Mucosa of gallbladder (tissue), 1 donor: Measurements from ENCODE around the gene NDUFS7. TPM values are rescaled to one million over a fixed set of nuclear protein-coding genes. Genes with fewer than 3 reads are reported as not detected.

Source experiments
- DNase-seq: peaks from one replicate; pipeline ENCODE4 v3.0.0-alpha.2; 2020; ENCODE audit warnings: low spot score
- total RNA-seq: library from RNA; stranded (reverse); gene quantifications from one replicate; pipeline ENCODE4 v1.2.1, GENCODE V29; 2021
- donor health status: DM: no; HTN: no; CAD: no.

NDUFS7 gene
- total RNA-seq, result 121 TPM

DNA sequence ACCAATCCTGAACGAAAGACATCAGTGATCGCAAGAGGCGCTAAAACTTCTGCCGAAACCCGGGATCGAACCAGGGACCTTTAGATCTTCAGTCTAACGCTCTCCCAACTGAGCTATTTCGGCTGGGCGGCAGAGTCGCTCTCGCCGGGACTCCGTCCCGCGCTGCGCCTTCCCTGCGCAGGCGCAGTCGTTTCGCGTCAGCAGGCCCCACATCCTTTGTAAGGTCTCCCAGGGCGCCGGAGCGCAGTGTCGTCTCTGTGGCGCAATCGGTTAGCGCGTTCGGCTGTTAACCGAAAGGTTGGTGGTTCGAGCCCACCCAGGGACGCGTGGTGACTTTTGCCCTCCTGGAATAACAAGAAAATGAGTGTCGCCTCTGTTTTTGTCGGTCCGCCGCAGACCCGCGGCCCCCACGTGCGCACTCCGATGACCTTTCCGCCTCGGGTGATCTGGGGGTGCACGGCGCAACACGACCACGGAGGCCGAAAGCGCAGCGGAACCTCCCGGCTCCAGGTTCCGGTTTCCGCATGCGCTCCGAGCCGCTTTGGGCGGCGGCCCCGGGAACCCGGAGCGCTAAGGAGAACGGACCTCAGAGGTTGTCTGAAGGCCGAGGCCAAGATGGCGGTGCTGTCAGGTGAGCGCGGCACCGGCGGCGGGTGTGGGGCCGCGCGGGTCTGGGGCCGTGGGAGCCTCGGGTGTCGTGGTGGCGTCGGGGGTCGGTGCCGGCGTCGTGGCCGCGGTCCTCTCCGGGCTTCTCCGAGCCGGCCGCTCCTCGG lies at the start of gene NDUFS7:
TSS of gene NDUFS7 (plus strand) at position 596 of the 773 bp plus-strand sequence. CDS start at position 616, 20 bp downstream.
- peak; percentile 92 for DNase-seq

- DNase-seq, result no peak
Observed at GRCh38 chr19:1336079-1336684, 47.5 kb upstream of the NDUFS7 start.

- DNase-seq, result no peak
Observed at GRCh38 chr19:1340681-1341469, 42.8 kb upstream of the NDUFS7 start.

DNA sequence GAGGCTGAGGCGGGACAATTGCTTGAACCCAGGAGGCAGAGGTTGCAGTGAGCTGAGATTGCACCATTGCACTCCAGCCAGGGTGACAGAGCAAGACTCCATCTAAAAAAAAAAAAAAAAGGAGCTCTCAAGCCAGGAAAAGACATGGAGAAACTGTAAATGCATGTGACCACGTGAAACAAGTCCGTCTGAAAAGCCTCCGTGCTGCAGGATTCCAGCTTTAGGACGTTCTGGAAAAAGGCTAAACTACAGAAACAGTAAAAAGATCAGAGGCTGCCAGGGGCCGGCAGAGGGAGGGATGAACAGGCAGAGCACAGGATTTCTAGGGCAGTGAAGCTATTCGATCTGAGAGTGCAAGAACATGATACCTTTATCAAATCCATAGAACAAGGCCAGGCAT lies 40.7 kb upstream of the NDUFS7 start:
- DNase-seq, result no peak

DNA sequence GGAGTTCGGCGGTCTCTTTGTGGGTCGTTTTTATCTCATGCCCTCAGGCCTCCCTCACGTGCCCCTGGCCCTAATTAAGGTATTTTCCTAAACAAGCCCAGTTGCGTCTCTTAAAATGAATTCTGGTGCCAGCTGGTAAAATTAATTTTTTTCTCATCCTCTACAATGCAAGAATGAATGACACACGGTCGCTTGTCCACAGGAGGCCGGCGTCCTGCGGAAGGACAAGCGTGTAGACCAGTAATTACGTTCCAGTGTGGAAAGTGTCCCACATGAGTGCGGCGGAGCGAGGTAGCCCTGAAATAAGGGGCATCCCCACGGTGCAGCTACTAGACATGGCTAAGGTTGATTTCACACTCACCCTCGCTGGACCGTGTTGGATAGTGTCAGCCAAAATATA lies 34.5 kb upstream of the NDUFS7 start:
- no peak for DNase-seq

DNA sequence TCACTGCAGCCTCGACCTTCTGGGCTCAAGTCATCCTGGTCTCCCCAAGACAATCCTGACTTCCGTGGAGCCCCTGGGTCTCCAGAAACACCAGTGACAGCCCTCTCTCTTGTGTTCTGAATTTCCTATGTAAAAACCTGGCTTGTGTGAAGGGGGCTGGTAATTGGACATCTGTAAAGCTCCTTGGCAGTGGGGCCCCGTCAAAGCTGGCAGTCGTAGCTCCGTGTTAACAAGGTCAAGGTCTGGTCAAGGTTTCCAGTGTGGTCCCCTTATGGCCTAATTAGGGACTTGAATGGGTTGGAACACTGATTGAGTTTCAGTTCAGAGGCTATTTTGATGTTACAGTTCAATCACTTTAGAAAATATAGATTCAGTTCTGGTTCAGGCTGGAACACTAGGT lies 32.8 kb upstream of the NDUFS7 start:
- DNase-seq, result no peak

DNA sequence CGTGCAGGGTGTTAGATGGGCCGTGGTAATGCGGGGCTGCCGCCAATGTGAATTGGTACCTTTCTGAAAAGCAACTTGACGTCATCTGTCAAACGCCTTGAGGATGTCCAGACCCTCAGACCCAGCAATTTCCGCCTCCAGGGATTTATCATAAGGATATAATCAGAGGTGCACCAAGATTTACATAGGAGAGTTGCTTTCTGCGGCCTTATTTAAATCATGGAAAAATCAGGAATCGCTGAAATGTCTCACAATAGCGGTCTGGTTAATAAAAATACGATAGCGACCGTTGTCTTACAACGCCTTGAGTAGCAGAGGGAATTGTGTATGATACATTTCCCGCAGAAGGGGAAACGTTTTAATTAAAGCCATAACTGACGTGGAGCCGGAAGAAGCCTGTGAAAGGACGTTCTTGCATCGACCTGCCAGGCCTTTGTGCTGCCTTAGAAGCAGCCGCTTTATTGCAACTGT lies 32.3 kb upstream of the NDUFS7 start:
- no peak for DNase-seq

GRCh38 chr19:1353144-1353543 lies 30.6 kb upstream of the NDUFS7 start:
- DNase-seq, result no peak

GRCh38 chr19:1354970-1355567 lies 28.6 kb upstream of the NDUFS7 start:
- no peak for DNase-seq

GRCh38 chr19:1355568-1356507 lies 27.9 kb upstream of the NDUFS7 start:
- no peak for DNase-seq

DNA sequence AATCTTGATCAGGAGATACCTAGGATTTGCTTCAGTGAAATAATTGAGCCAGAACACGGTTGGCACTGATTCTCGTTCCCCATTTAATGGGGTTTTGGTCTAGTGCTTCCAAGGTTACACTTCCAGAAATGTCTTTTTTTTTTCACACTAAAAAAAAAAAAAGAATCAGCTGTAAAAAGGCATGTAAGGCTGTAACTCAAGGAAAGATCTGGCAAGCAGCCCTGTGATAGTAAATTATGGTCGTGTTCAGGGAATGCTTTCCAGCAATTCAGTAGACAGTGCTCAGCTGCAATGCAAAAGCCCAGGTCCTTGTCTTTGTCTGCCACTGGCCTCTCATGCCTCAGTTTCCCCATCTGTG lies 27.2 kb upstream of the NDUFS7 start:
- DNase-seq, result no peak

DNA sequence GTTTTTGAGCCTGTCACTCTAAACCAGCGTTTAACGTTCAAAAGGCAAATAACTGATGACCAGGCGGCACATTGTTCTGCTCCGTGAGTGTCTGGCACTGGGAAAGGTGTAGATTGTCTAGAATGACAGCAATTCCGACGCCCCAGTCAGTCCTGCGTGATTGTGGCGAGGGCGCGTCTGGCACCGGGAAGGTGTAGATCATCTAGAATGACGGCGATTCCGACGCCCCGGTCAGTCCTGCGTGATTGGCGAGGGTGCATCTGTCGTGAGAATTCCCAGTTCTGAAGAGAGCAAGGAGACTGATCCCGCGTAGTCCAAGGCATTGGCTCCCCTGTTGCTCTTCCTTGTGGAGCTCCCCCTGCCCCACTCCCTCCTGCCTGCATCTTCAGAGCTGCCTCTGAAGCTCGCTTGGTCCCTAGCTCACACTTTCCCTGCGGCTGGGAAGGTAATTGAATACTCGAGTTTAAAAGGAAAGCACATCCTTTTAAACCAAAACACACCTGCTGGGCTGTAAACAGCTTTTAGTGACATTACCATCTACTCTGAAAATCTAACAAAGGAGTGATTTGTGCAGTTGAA lies 26.1 kb upstream of the NDUFS7 start:
- no peak for DNase-seq

DNA sequence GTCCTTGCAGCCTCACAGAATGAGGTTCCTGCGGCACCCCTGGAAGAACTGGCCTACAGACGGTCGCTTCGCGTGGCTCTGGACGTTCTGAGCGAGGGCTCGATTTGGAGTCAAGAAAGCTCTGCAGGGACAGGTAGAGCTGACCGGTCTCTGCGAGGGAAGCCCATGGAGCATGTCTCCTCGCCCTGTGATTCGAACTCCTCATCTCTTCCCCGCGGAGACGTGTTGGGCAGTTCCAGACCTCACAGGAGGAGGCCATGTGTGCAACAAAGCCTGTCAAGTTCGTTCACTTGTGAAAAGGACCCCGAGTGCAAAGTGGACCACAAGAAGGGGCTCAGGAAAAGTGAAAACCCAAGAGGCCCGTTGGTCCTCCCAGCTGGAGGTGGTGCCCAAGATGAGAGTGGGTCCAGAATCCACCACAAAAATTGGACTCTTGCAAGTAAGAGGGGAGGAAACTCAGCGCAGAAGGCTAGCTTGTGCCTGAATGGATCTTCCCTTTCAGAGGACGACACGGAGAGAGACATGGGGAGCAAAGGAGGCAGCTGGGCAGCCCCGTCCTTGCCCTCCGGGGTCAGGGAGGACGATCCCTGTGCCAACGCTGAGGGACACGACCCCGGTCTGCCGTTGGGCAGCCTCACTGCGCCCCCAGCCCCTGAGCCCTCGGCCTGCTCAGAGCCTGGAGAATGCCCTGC lies 23.4 kb upstream of the NDUFS7 start:
- DNase-seq, result no peak

- peak; percentile 44 for DNase-seq
Observed at GRCh38 chr19:1360818-1361461, 22.8 kb upstream of the NDUFS7 start.

DNA sequence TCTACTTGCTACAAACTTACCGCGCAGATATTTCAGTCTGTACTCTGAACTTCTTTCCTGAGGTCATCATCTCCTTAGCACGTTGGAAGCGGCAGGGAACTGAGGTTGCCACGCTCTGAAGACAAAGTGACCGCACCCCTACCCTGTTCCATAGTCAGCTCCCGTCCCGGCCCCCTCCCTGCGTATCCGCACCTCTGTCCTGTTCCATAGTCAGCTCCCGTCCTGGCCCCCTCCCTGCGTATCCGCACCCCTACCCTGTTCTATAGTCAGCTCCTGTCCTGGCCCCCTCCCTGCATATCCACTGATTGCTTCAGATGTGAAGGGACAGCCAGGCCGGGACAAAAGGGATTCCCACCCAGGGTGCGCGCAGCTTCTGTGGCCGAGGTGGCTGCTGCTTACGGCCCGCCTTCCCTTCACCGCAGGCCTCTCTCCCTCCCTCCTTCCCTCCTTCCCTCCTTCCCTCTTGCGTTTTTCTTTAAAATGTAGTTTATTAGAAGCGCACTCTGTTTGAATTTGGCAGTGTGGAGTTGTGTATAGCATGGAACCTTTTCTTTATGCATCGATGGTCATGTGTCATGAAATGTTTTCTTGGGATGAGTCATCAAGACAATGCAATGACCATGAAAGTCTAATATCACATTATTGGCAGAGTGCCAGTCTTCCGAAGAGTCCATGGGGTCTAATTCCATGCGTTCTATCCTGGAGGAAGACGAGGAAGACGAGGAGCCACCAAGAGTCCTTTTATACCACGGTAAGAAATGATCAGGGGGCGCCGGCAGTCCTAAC lies 21.9 kb upstream of the NDUFS7 start:
- DNase-seq, result no peak

DNA sequence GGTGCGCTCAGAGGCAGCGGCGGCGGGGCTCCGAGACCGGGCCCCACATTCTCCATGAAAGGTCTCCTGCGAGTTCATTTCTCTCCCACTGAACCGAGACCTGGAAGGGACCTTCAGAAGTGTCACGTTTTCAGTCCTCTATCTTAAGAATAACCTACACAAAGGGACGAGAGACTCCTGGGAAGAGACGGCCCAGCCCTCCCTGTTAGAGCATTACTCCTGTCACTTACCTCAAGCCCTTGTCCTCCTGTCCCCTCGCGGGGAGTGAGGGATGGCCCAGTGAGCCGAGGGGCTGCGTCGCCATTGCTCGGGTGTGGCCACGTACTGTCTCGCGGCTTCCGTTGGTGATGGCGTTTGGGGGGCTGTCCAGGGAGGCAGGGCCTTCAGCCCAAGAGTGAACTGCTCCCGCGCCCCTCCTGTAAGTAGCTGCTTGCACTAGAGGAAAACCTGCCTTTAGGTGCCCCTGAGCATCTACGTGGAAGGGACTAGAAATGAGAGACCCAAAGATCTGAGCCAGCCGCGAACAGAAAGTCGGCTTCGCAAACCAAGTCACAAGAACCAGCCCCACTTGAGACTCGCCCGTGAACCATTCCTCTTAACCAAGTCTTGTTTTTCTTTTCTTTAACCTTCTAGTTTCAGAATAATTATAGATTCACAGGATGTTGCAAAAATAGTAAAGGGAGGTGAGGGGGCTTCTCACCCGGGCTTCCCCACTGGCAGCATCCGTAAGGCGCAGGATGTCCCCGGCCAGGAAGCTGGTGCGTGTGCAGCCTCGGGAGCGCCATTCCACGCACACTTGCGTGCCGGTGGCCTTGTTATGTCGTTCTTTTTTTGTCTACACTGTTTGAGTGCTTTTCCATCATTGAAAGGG lies 21.1 kb upstream of the NDUFS7 start:
- DNase-seq, result no peak

DNA sequence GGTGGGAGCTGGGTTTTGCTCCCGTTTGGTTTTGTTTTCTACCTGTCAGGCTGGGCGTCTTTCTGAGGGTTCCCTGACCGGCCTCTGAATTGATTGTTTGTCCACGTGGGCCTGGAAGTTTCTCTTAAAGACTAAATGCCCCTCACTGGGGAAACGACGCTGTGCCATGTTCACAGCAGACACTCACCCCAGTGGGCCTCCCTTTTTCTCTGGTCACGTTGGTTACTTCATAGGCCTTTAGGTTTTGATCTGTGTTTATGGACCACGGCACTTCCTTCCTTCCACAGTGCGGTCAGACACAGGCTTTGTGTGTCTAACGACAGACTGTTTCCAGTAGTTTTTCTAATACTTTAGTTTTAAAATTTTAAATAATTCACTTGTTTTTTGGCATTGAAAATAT lies 20.1 kb upstream of the NDUFS7 start:
- no peak for DNase-seq
